GM12875 (cell line): ENCODE data around the gene RAD23A.
A peak's percentile ranks its signal among the peaks of the same experiment; 100 is the strongest.

ENCODE experiments used
- H3K4me3 ChIP-seq: one replicate; pipeline ENCODE4 v1.5.1; 2011; ENCODE audit warnings: low read depth, low read length, control low read depth
- CTCF ChIP-seq: IDR thresholded peaks from 2 replicates; pipeline ENCODE4 v1.5.1; 2011; ENCODE audit warnings: low read depth, mild to moderate bottlenecking, control low read depth, inconsistent platforms, low read length, moderate library complexity, borderline replicate concordance; ENCODE audit not compliant: insufficient read depth

The RAD23A gene

GRCh38 chr19:12938779-12939601 is 6.7 kb upstream of the RAD23A start:
- H3K4me3 ChIP-seq, result peak overlapping the region; percentile 97
- TF ChIP-seq CTCF, result 0 out of 2 replicates have a peak, but pooled peaks have one; percentile 14

GRCh38 chr19:12939975-12940423 is 5.7 kb upstream of the RAD23A start:
- H3K4me3 ChIP-seq, result peak overlapping the region; percentile 97
- no peak for TF ChIP-seq CTCF

DNA sequence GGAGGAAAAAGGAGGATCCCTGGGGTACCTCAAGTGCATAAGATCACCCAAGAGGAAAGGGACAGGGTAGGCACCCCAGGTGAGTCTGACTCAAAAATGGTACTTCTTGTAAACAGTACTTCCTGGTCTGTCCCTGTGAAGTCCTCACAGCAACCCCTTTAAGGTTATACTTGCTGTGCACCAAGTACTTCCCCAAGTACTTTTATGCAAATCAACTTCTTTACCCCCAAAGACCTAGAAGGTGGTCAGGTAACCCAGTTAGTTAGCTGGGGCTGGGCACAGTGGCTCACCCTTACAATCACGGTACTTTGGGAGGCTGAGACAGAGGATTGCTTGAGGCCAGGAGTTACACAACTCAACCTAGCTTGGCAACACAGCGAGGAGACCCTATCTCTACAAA is 4.8 kb upstream of the RAD23A start:
- no peak for TF ChIP-seq CTCF
- peak overlapping the region; percentile 97 for H3K4me3 ChIP-seq

DNA sequence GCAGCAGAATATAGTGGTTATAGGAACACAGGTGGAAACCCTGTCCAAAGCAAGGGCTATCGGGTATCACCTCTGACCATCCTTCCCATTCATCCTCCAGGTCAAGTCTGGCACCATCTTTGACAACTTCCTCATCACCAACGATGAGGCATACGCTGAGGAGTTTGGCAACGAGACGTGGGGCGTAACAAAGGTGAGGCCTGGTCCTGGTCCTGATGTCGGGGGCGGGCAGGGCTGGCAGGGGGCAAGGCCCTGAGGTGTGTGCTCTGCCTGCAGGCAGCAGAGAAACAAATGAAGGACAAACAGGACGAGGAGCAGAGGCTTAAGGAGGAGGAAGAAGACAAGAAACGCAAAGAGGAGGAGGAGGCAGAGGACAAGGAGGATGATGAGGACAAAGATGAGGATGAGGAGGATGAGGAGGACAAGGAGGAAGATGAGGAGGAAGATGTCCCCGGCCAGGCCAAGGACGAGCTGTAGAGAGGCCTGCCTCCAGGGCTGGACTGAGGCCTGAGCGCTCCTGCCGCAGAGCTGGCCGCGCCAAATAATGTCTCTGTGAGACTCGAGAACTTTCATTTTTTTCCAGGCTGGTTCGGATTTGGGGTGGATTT is 2.1 kb upstream of the RAD23A start:
- no peak overlapping the region for H3K4me3 ChIP-seq
- TF ChIP-seq CTCF, result no peak

- no peak overlapping the region for H3K4me3 ChIP-seq
- TF ChIP-seq CTCF, result no peak
Measured at GRCh38 chr19:12944104-12944674, 1.5 kb upstream of the RAD23A start.

DNA sequence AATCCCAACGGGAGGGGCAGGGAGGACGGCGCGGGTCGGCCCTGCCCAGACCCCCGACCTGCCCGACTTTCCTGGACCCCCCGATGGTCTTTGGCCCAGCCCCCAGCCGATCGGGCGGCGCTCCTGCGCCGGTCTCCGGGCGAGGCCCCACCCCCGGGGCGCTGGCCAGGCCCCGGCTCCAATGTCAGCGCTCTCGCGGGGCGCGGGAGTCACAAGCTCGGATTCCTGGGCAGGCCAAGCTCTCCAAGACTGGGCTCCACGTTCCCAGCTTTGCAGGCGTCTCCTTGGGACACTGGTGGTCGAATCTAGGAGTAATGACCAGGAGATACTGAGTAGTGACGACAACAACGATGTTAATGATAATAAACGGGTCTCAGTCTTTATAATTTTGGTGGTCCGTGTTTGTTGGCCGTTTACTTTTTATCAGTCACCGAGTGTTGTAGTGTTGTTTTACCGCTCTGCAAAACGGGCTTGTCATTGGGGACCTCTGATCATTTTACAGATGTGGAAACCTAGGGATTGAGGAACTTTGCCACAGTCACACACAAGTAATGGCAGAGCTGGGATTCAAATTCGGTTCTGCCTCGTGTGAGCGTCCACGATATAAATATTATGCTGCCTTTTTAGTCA is 545 bp downstream of the RAD23A start:
- peak overlapping the region; percentile 49 for H3K4me3 ChIP-seq
- TF ChIP-seq CTCF, result no peak
